Sciatic nerve (tissue), 2 donors: ENCODE data around the gene NDUFC1. TPM values are rescaled to one million over a fixed set of nuclear protein-coding genes. Genes with fewer than 3 reads are reported as not detected.
"Not testable (repeated sequence)": the region's sequence is repeated elsewhere in the genome, so short reads cannot be mapped to it uniquely, and the experiment has no call there.

Experiments
- ATAC-seq: fragments of 200-7000 bp; cut with Tn5 transposase; one replicate; pipeline ENCODE4 v1.9.1; 2020; ENCODE audit warnings: mild to moderate bottlenecking, moderate library complexity
- DNase-seq: peaks from one replicate; pipeline ENCODE4 v3.0.0-alpha.2; 2020; ENCODE audit warnings: low spot score
- intact Hi-C: fragments of 100-400 bp; cut with DNase I; formaldehyde crosslinking; loops from one replicate; pipeline ENCODE4 v1.14.2; 2022
- total RNA-seq: library from RNA; stranded (reverse); fragmentation: NEBNext Ultra II Directional; extraction: Animal tissue kit (Norgen Biotek cat#: 25700); gene quantifications from one replicate; pipeline ENCODE4 v1.2.1, GENCODE V29; 2021
- donor health status: DM: no; HTN: no; CAD: no.
- donor health status: DM: no; HTN: no; CAD: no.

The NDUFC1 gene
- total RNA-seq, 1 donor from 2014 or later, result 36.5 TPM

- intact Hi-C loops, result no loop called here
- ATAC-seq (no peak), DNase-seq (no peak)
Observed at GRCh38 chr4:139265654-139266053, 36.6 kb downstream of the NDUFC1 start.

- no peak for DNase-seq
Observed at GRCh38 chr4:139256349-139256748, 45.9 kb downstream of the NDUFC1 start.

GRCh38 chr4:139255581-139255980, 46.7 kb downstream of the NDUFC1 start:
- ATAC-seq, DNase-seq, intact Hi-C loops: not testable (repeated sequence)

More at GRCh38 chr4:139256349-139256748, 45.9 kb downstream of the NDUFC1 start:
- intact Hi-C loops, result no loop called here
- no peak for ATAC-seq

GRCh38 chr4:139253713-139254112, 48.6 kb downstream of the NDUFC1 start:
- DNase-seq (no peak), ATAC-seq (no peak)
- intact Hi-C loops, result no loop called here

GRCh38 chr4:139253046-139253445, 49.2 kb downstream of the NDUFC1 start:
- DNase-seq (no peak), ATAC-seq (no peak)
- intact Hi-C loops, result no loop called here

- intact Hi-C loops, result no loop called here
- DNase-seq (no peak), ATAC-seq (no peak)
Observed at GRCh38 chr4:139247700-139248238, 54.5 kb downstream of the NDUFC1 start.

- DNase-seq (no peak), ATAC-seq (no peak)
- intact Hi-C loops, result no loop called here
Observed at GRCh38 chr4:139247241-139247640, 55.0 kb downstream of the NDUFC1 start.

- intact Hi-C loops, result no loop called here
- DNase-seq (no peak), ATAC-seq (no peak)
Observed at GRCh38 chr4:139246166-139246565, 56.1 kb downstream of the NDUFC1 start.

GRCh38 chr4:139245590-139245989, 56.7 kb downstream of the NDUFC1 start:
- no peak for ATAC-seq
- no peak for DNase-seq
- intact Hi-C loops, result no loop called here

GRCh38 chr4:139243448-139244365, 58.6 kb downstream of the NDUFC1 start:
- intact Hi-C loops, result no loop called here
- DNase-seq (no peak), ATAC-seq (peak; percentile 65)

GRCh38 chr4:139242511-139243051, 59.7 kb downstream of the NDUFC1 start:
- no peak for ATAC-seq
- intact Hi-C loops, result no loop called here
- no peak for DNase-seq

- no peak for DNase-seq
- no peak for ATAC-seq
- intact Hi-C loops, result no loop called here
Observed at GRCh38 chr4:139241784-139242151, 60.5 kb downstream of the NDUFC1 start.

- no peak for DNase-seq
- intact Hi-C loops, result no loop called here
- no peak for ATAC-seq
Observed at GRCh38 chr4:139241086-139241783, 61.0 kb downstream of the NDUFC1 start.

Other genes starting within 250 kb of the NDUFC1 start
- 81.0 TPM for gene ELF2, start 125.3 kb downstream of the NDUFC1 start, total RNA-seq
- 1.4 TPM for gene MGARP, start 22.3 kb downstream of the NDUFC1 start, total RNA-seq
- gene NAA15, start 972 bp downstream of the NDUFC1 start, total RNA-seq, result 41.9 TPM
- gene RAB33B, start 151.6 kb upstream of the NDUFC1 start, total RNA-seq, result 13.8 TPM